ENCODE data around the gene ETNK1.
"Not testable (repeated sequence)": the region's sequence is repeated elsewhere in the genome, so short reads cannot be mapped to it uniquely, and the experiment has no call there.

- TF ChIP-seq POLR2A (IDR thresholded peaks at IDR 0.05; ENCODE audit: low read length); PBX3 (IDR thresholded peaks at IDR 0.05); CTCF (IDR thresholded peaks at IDR 0.05); CHD2 (IDR thresholded peaks at IDR 0.05; ENCODE audit: low read length, partially characterized antibody); GATA3 (IDR thresholded peaks at IDR 0.05; ENCODE audit: borderline replicate concordance); BHLHE40 (IDR thresholded peaks at IDR 0.05; ENCODE audit: low read depth, low read length); EP300 (IDR thresholded peaks at IDR 0.05); REST (IDR thresholded peaks at IDR 0.05): not testable (repeated sequence)
These were observed 76.3 kb downstream of the ETNK1 start for GRCh38 chr12:22701216-22701809.
